Stimulated activated CD4-positive, alpha-beta T cell treated with anti-CD3 and anti-CD28 coated beads, Interleukin-15, amount 100 ng/mL, for 24 hours (primary cell): ENCODE data around the gene PANK2.

Source experiments
- DNase-seq: peaks from one replicate; pipeline ENCODE4 v3.0.0-alpha.2; 2020

Gene PANK2

DNA sequence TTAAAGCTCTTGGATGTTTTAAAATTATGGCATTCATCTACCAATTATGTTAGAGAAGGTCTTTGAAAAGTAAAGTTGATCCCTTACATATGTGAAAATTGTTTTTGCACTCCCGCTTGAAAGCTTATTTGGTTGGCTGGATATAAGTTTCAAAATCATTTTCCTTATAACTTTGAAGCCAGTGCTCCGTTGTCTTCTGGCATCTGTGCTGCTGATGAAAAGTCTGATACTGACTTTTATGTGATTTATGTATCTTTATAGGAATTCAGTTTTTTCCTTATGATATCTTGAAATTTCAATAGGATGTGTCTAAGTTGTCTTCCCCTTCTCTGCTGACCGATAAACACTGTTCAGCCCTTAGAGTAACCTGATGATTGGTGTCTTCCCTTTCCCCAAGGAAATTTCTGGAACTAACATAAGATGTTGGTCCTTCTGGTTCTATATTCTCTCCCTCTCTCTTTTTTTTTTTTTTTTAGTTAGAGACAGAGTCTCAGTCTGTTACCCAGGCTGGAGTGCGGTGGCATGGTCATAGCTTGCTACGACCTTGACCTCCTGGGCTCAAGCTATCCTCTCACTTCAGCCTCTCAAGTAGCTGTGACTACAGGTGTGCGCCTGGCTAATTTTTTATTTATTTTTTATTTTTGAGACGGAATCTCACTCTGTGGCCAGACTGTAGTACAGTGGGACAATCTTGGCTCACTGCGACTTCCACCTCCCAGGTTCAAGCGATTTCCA is 12.7 kb downstream of the PANK2 start:
- no peak for DNase-seq

DNA sequence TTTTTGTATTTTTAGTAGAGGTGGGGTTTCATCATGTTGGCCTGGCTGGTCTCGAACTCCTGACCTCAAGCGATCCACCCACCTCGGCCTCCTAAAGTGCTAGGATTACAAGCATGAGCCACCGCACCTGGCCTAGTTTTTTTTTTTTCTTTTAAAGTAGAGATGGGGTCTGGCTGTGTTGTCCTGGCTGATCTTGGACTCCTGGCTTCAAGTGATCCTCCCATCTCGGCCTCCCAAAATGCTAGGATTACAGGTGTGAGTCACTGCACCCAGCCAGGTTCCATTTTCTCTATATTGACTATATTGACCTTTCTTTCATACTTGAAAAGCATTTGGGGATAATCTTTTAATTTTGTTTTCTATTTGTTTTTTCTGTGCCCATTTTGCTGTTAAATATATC is 13.3 kb downstream of the PANK2 start:
- DNase-seq, result no peak

DNA sequence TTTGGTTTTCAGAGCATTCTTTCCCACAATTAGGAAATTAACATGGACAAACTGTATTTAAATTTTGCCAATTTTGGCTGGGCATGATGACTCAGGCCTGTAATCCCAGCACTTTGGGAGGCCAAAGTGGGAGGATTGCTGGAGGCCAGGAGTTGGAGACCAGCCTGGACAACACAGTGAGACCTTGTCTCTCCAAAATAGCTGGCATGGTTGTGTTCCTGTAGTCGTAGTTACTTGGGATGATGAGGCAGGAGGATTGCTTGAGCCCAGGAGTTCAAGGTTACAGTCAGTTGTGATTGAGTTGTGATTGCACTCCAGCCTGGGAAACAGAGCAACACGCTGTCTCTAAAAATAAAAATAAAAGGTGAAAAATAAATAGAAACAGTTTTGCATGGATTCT is 15.0 kb downstream of the PANK2 start:
- no peak for DNase-seq

DNA sequence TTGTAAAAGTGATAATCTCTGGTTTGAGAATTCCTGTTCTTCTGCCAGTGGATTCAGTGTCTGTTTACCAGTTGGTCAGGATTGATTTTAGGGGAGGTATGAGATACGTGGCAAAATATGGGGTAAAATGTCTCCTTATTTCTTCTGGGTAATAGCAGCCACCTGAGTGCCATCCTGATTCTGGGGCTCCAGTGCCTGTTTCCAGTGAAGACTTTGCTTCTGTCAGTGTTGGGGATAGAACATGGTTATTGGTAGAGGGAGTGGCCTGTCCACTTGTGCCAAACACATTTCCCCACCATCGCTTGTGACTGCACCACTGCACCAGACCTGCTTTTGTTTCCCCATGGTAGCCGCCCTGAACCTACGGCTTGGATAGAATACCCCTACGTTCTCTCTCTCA is 15.7 kb downstream of the PANK2 start:
- no peak for DNase-seq

DNA sequence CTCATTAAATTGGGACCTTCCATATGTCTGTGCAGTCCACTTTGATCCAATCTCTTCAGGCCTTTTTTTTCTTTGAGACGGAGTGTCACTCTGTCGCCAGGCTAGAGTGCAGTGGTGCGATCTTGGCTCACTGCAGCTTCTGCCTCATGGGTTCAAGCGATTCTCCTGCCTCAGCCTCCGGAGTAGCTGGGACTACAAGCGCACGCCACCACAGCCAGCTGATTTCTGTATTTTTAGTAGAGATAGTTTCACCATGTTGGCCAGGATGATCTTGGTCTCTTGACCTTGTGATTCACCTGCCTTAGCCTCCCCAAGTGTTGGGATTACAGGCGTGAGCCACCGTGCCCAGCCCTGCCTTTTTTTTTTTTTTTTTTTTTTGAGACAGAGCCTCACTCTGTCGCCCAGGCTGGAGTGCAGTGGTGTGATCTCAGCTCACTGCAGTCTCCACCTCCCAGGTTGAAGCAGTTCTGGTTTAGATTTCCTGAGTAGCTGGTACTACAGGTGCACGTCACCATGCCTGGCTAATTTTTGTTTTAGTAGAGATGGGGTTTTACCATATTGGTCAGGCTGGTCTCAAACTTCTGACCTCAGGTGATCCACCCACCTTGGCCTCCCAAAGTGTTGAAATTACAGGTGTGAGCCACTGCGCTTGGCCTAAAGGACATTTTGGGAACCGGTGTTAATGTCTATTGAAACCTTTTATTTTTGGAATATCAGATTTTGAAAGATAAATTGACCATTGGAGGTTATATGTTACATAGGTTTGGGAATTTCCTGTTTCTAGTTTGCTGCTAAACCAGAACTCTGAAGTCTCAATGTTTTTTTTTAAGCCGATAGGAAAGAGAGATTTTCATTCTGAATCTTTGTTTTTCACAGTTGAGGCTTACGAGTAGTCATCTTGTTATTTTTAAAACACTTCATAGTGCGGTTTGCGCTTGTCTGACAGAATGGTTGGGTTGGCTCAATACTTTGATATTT is 17.8 kb downstream of the PANK2 start:
- peak; percentile 58 for DNase-seq

DNA sequence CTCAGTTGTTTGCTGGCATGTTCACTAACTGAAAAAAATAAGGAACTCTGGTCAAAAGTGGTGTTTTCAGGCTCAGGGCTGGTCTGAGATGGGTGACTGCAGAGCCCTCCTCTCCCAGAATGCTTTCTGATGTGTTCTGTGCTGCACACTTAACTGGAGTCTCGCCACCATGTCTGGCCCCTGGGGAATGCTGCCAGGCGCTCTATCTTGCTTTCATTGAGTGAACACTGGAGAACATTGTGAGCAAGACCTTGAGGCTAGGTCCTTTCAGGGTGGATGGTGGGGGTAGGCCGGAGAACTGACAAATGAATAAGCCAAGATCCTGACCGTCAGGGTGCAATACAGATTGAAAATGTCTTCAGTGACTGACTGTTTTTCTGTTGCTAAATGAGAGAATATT is 19.5 kb downstream of the PANK2 start:
- DNase-seq, result no peak

DNA sequence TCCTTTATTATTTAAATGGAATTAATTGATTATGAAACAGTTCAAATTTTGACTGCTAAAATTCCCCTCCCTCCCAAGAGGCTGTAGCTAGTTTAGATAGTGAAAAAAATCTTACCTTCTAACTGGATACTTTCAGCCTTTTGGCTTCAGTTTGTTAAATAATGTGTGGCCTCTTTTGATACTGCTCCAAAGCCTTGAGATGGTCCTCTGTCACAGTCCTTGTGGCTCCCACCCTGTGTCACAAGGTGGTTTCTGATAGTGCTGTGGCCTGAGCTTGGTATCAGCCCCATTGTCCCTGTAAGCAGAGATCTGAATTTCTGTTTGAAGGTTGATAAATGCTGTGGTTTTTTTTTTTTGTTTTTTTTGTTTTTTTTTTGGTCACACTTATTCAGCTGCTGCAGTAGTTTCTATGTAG is 20.8 kb downstream of the PANK2 start:
- no peak for DNase-seq

DNA sequence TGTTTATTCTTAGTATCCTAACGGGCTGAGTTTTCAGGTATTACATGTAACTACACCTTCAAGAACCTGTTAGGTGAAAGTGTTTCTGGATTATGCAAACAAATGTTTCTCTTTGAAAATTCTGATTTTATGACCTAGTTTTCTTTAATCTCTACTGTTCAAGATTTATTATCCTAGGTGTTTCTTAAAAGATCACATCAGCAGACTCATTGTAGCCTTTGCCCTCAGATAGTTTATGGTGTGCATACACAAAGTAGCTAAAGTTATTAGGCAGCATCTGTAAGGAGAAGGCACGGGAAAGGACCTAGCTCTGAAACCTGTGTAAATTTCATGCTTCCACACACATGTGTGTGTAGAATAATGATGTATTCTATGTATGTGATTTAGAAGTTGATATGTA is 21.7 kb downstream of the PANK2 start:
- DNase-seq, result no peak

DNA sequence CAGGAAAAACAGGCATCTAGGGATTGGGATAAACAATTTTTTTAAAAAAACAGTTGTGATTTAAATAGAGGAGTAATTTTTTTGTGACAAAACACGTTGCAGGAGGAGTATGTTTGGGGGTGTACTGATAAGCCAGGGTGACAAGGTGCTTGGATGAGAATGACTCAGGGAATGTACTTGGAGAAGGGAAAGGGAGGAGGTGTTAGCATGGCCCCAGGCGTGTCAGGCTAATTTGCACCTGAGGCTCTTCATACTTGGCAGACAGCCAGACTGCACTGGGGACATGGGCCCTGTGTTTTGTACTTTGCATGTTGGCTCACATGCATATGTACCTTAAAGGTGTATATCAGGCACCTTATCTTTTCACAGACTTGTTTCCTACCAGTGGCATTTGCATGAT is 22.8 kb downstream of the PANK2 start:
- DNase-seq, result no peak

DNA sequence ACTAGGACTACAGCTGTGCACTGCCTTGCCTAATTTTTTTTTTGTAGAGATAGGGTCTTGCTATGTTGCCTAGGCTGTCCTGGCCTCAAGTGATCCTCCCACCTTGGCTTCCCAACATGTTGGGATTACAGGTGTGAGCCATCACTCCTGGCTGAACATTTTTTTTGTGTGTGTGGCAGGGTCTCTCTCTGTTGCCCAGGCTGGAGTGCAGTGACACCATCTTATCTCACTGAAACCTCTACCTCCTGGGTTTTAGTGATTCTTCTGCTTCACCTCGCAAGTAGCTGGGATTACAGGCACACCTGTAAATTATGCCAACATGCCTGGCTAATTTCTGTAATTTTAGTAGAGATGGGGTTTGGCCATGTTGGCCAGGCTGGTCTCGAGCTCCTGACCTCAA is 25.3 kb downstream of the PANK2 start:
- DNase-seq, result no peak

DNA sequence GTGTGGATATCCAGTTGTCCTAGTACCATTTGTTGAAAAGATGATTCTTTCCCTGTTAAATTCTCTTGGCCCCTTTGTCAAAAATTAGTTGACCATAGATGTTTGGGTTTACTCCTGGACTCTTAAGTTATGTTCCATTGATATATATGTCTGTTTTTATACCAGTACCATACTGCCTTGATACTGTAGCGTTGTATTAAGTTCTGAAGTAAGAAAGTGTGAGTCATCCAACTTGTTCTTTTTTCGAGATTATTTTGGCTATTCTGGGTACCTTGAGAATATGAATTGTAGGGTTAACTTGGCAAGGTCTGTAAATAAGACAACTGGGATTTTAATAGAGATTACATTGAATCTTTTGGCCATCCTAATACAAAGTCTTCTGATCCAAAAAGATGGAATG is 26.5 kb downstream of the PANK2 start:
- DNase-seq, result no peak

DNA sequence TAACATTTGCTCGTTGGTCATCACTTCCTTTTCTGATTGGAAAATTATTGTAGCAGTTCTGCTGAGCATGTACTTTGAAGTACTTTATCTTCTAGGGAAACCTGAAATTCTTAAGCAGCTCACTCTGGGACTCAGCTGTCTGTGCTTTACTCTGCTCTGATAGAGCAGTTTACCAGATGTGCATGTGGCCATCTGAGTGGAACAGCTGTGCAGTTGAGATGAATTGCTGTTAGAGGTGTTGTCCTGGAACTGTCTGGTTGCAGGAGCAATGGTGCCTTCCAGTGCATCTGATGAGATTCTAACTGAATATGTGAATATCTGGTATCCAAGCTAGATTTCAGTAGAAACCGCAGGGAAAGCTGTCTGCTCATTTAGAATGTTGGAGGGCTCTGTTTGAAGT is 27.2 kb downstream of the PANK2 start:
- no peak for DNase-seq

DNA sequence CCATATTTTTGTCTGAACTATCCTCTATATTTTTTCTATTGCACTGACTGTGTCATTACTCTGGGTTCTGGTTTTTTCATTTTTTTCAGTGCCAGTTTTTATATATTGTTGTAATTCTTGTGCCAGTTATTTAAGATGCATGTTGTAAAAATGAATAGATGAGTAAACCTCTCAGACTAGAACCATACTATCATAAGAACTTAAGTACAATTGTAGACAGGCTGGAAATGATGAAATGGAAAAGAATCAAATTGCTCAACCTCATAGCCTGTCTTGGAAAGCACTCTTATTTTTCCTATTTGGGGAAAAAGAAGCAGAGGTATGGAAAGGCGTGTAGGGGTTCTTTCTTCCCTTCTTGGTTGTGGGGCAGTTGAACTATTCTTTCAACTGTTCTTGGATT is 30.2 kb downstream of the PANK2 start:
- no peak for DNase-seq

DNA sequence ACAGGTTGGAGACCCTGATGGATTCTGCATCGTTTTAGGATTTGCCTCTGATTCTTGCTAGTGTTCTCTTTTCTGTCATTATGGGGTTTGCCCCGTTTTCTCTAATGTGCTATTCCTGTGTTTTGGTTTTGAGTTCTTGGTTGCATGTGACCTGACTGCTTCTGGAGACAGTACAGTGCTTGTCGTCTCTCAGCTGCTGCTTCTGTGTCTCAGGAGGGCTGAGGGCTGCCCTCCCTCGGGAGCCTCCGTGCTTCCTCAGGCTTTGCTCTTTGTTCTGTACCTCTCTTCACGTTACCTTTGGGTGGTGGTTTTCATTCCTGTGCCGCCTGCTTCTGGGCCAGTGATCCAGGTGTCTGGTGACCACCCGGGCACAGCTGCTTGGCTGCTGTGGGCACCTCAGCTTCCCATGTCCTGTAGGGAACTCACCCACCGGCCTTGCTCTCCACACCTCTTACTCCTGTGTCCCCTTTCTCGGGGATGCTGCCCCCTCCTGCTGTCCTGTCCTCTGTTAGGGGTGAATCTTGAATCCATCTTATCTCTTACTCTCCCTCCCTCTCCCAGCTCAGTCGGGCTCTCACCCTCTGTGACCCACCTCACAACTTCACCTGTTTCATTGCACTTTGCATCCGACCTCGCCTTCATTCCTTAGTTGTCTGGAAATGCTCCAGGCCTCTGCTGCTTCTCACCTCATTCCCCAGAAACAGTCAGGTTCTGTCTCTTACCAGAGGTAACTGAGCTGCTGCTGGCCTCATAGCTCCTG is 33.2 kb downstream of the PANK2 start:
- DNase-seq, result no peak

DNA sequence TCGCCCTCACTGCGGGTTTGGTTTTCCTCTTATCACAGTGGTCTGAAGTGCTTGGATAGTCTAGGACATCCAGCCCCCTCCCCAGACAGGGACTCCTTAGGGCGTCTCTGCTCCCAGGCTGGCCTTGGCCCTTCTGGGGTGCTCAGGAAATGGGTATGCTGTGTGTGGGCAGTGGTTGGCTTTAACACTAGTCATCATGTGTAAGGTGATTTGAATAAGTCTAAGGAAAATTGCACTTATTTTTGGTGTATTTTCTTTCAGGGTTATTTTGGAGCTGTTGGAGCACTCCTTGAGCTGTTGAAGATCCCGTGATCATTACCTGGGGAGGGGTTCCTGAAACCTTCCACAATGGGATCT is 33.8 kb downstream of the PANK2 start:
- DNase-seq, result no peak

DNA sequence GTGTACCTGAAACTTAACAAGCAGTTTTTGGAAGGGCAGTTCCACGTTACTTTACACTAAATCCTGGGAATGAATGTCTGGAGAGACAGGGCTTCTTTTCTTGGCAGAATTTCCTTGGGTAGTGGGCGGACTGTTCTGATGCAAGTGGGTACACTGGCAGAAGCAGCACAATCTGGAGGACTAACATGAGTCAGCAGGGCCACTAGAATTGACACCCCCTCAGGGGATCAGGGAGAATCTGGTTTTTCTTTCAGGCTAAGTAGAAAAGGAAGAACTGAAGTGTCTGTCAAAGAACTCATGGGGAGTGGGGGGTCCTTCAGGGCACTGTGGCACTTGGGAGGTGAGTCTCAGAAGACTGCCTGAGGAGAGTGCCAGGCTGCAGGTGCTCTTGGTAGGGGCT is 34.6 kb downstream of the PANK2 start:
- DNase-seq, result no peak

DNA sequence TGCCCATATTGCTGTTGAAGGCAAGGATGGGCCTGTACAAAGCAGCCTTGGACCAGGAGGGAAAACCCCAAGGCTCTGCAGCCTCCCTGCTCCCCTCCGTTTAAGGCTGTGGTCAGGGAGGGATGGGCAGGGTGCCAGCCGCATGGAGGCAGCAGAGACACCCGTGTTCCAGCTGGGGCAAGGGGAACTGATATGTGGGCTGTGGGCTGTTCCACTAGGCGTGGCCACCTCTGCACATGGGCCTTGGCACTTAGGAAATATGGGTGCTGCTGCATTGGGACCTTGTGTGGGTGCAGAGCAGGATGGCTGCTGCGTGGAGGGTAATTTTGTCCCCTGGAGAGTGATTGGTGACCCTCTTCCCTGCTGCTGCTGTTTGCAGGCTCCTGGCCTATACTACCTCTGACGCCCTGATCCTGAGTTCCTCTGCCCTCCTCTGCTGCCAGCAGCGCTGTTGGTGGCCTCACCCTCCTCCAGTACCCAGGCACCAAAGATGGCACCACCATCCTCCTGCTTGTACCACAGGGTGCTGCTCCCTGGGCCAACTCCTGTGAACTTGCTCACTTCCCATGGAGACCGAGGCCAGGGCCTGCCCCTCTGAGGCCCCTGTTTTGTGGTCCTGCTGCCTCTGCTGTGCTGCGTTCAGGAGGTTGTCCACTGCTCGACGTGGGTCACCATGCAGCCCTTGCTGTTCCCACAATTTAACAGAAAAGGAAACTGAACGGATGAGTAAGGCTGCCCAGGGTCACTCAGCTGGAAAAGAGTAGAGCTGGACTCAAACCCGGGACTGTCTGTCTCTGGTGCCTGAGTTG is 35.3 kb downstream of the PANK2 start:
- no peak for DNase-seq

DNA sequence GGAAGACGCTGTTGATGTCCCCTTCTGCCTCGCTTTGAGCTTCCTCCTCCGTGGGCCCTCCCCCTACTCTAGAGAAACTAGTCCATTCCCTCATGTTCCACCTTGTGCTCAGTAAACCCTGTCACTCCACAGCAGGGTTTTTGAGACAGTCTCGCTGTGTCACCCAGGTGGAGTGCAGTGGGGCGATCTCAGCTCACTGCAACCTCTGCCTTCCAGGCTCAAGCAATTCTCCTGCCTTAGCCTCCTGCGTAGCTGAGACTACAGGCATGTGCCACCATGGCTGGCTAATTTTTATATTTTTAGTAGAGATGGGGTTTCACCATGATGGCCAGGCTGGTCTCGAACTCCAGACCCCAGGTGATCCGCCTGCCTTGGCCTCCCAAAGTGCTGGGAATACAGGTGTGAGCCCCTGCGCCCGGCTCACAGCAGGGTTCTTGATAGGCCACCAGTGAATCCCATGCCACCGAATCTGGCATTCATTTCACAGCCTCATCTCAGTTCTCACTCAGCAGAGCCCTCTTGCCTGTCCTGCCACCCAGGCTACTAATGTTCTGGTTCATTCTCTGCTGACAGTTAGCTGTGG is 36.0 kb downstream of the PANK2 start:
- DNase-seq, result no peak

DNA sequence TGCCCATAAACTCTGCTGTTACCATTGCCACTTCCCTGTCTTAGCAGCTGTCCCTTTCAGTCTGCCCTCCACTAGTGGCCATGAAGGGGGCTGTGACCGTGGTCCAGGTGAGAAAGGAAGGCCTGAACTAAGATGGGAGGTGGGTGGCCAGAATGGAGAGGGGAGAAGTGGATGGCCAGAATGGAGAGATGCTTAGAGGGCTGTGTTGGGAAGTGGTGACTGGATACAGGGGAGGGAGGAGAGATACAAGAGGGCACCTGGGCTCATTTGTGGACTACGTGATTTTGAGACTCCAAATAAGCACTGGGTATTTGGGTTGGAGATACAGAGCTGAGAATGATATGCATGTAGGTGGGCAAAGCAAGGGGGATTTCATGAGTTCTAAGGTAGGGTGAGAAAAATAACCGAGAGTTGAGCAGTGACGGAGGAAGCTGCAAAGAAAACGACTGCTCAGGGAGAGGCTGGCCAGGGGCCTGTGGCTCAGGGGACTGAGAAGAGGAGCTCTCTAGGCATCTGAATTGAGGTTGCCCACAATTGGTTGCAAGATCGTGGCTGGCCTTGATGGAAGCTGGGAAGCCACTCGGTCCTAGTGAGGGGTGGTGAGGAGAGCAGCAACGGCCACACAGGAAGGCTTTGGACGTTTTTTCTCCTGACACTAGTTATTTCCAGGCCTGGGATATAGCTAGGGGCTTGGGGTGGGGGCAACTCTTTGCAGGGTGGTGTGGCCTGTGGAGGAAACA is 36.9 kb downstream of the PANK2 start:
- DNase-seq, result no peak

DNA sequence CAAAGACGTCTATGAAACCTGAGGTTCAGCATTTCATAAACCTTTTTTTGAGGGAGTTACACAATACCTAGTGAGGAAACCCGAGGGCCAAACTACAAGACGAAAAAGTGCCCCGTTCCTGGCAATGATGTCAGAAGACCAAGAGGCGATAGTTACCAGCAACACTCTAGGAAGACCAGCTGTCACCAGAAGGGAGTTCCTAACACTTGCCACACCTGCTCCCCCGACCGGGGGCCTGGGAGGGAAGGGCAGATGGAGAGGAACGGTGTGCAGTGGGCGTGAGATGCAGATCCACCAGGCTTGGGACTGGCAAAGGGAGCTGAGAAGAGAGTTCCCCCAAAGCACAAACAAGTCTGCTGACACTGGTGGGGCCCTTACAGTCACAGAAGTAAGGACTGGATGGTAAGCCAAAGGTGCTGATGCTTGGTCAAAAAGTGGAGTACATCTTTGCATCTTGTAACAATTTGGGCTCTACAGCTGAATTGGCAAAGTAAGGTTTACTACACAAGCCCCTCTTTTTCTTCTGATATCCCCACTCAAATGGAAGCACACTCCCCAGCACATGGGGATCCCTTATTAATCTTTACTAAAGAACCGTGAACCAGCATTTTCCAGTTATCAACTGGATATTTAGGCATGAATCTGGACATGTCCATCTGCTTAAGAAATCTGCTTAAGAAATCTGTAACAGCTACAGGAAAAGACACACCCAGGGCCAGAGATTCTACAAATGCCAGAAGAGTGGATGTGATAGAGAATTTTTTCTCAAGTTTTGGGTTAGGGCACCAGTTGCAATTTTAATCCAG is 38.5 kb downstream of the PANK2 start:
- no peak for DNase-seq

DNA sequence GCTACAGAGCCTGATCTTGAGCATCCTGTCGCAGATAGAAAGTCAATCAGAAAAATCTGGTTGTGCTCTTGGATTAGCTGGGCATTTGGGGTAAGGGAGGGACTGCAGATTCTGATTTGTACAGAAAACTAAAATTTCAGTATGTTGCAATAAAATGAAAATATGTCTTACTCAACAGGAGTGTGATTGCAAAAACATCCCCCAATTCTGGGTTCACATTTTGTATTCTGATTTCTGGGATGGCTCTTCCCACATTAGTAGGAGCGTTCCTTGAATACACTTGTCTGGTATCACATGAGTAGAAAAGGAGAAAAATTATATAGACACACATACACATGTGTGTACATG is 40.5 kb downstream of the PANK2 start:
- no peak for DNase-seq
